Natural killer cell treated with Interleukin-12 subunit alpha and Interleukin-12 subunit beta and Interleukin-15 and Interleukin-18, amount 100 ng/mL, for 72 hours (primary cell): ENCODE results near the gene AHCYL1. TPM values are rescaled to one million over a fixed set of nuclear protein-coding genes. Genes with fewer than 3 reads are reported as not detected.

Experiments used
- ATAC-seq, 2 donors: fragments of 150-1000 bp; cut with Tn5 transposase in 1 of 2; sonication (Bioruptor Pico), chemical (Tn5 transposase) in 1 of 2; 2 replicates each; pipeline ENCODE4 v1.10.0; 2021
- DNase-seq: peaks from one replicate; pipeline ENCODE4 v3.0.0; 2022; ENCODE audit warnings: low spot score
- H3K27ac Mint-ChIP-seq, 2 donors: 1 replicate in 1 of 2; 2 replicates in 1 of 2; pipeline ENCODE4 v1.8.0; 2022; ENCODE audit warnings: mixed read lengths in 2 of 2, mild to moderate bottlenecking in 1 of 2, moderate library complexity in 1 of 2
- H3K27me3 Mint-ChIP-seq, 2 donors: 1 replicate in 1 of 2; 2 replicates in 1 of 2; pipeline ENCODE4 v1.8.0; 2022; ENCODE audit warnings: mixed read lengths in 2 of 2
- H3K36me3 Mint-ChIP-seq: one replicate; pipeline ENCODE4 v1.8.0; 2022; ENCODE audit warnings: mixed read lengths
- H3K4me1 Mint-ChIP-seq, 2 donors: 1 replicate in 1 of 2; 2 replicates in 1 of 2; pipeline ENCODE4 v1.8.0; 2022; ENCODE audit warnings: low read depth in 2 of 2, mixed read lengths in 2 of 2, mild to moderate bottlenecking in 1 of 2
- H3K4me3 Mint-ChIP-seq: one replicate; pipeline ENCODE4 v1.8.0; 2022; ENCODE audit warnings: mixed read lengths
- H3K9me3 Mint-ChIP-seq: 2 replicates; pipeline ENCODE4 v1.8.0; 2022; ENCODE audit warnings: mixed read lengths
- total RNA-seq, 2 donors: library from RNA; stranded (reverse); gene quantifications; one replicate each; pipeline ENCODE4 v1.2.3, GENCODE V29; 2022

Gene AHCYL1
- total RNA-seq, 2 donors from 2014 or later: 44.8 to 47.8 TPM

- no peak overlapping the region for H3K27ac Mint-ChIP-seq
- no peak overlapping the region for H3K4me3 Mint-ChIP-seq
- peaks cover 10 to 12% of the 10 kb centered on the region in 2 donors for H3K4me1 Mint-ChIP-seq
- H3K36me3 Mint-ChIP-seq: no peaks in the 10 kb centered on the region
- no peaks in the 10 kb centered on the region for H3K9me3 Mint-ChIP-seq
- DNase-seq: no peak
- no peak for ATAC-seq
- no peaks in the 10 kb centered on the region for H3K27me3 Mint-ChIP-seq
These were observed 11.9 kb downstream of the AHCYL1 start for GRCh38 chr1:109996476-109996875.

GRCh38 chr1:109997204-109997866 is 12.8 kb downstream of the AHCYL1 start:
- no peak overlapping the region for H3K4me3 Mint-ChIP-seq
- DNase-seq (no peak), ATAC-seq (no peak)
- no peaks in the 10 kb centered on the region for H3K9me3 Mint-ChIP-seq
- no peaks in the 10 kb centered on the region for H3K27me3 Mint-ChIP-seq
- no peaks in the 10 kb centered on the region for H3K36me3 Mint-ChIP-seq
- no peak overlapping the region for H3K27ac Mint-ChIP-seq
- peaks cover 4 to 12% of the 10 kb centered on the region in 2 donors for H3K4me1 Mint-ChIP-seq

GRCh38 chr1:109997867-109998229 is 13.3 kb downstream of the AHCYL1 start:
- ATAC-seq (no peak), DNase-seq (no peak)
- H3K27me3 Mint-ChIP-seq: no peaks in the 10 kb centered on the region
- H3K27ac Mint-ChIP-seq: no peak overlapping the region
- H3K4me3 Mint-ChIP-seq: no peak overlapping the region
- H3K36me3 Mint-ChIP-seq: no peaks in the 10 kb centered on the region
- no peaks in the 10 kb centered on the region for H3K9me3 Mint-ChIP-seq
- H3K4me1 Mint-ChIP-seq: peaks cover 4 to 16% of the 10 kb centered on the region in 2 donors

DNA sequence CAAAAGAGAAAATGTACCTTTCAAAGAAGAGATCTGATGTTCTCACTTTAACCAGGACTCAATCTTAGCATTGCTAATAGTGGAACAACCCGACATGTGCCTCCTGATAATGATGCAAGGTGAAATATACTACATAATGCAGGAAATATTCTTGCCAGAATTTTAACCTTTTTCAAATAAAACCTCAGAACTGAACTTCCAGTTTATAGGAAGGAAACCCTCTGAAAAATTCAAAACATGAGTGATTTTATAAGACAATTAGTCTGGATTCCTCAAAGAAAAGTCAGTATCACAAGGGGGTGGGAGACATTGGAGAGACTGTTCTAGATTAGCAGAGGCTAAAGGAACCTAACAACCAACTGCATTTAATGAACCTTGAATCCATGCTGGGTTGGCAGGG is 18.1 kb downstream of the AHCYL1 start:
- Mint-ChIP-seq H3K4me3 (no peak overlapping the region), H3K27ac (peak overlapping the region; percentile 75 to 86), H3K4me1 (peaks cover 12 to 22% of the 10 kb centered on the region in 2 donors), H3K36me3 (peaks cover 4% of the 10 kb centered on the region), H3K9me3 (no peaks in the 10 kb centered on the region), H3K27me3 (no peaks in the 10 kb centered on the region)
- DNase-seq: no peak
- ATAC-seq: no peak

DNA sequence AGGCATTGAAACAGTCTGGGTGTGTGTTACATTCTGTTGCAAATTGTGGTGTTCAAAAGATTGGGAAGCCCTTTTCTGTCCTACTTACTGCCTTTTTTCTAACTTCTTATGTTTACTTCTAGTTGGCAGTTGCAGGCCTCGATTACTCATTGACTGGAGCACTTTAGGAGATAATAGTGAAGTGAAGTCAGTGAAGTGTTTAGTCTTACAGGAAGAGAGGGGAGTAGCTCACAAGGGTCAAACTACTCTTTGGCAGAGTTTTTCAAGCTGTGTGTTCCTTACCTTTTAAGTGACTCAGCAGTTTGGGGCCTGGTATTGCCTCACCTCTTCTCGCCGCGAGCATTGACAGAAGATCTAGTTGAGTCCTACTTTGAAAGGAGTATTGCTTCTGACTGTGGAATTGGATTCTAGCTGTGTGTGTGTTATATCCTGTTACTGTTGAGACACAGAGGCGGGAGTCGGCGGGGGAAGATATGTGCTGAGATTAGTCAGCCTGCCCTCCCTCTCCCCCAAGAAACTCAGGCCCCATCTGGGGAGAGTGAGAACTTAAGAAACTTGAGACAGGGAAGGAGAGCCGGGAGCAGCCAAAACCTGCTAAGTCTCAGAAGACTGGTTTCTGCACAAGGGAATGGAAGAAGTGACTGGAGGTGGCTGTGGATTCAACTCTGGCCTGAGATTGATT is 19.3 kb downstream of the AHCYL1 start:
- H3K27me3 Mint-ChIP-seq: no peaks in the 10 kb centered on the region
- H3K36me3 Mint-ChIP-seq: peaks cover 4% of the 10 kb centered on the region
- ATAC-seq (peak; percentile 87 to 90), DNase-seq (no peak)
- H3K4me1 Mint-ChIP-seq: peaks cover 12 to 22% of the 10 kb centered on the region in 2 donors
- peak overlapping the region; percentile 75 to 86 for H3K27ac Mint-ChIP-seq
- H3K4me3 Mint-ChIP-seq: peak overlapping the region; percentile 74
- no peaks in the 10 kb centered on the region for H3K9me3 Mint-ChIP-seq

DNA sequence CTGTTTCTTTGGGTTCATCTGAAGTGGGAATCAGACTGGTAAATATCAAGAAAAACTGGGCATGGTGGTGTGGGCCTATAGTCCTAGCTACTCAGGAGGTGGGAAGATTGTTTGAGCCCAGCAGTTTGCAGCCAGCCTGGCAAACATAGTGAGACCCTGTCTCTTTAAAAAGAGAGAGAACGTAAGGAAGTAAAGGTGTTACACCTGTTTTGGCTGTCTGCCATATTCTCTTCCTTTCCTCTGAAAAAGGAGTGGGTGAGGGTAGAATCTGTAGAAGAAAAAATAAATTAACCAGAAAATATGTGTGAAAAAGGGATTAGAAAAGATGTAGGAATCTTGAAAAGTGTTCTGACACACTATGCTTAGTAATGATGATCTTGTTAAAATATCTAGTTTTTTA is 20.0 kb downstream of the AHCYL1 start:
- H3K27me3 Mint-ChIP-seq: no peaks in the 10 kb centered on the region
- peak overlapping the region; percentile 75 to 86 for H3K27ac Mint-ChIP-seq
- peaks cover 12 to 22% of the 10 kb centered on the region in 2 donors for H3K4me1 Mint-ChIP-seq
- no peaks in the 10 kb centered on the region for H3K9me3 Mint-ChIP-seq
- peaks cover 9% of the 10 kb centered on the region for H3K36me3 Mint-ChIP-seq
- no peak for DNase-seq
- peak overlapping the region; percentile 74 for H3K4me3 Mint-ChIP-seq
- ATAC-seq: no peak

- H3K27me3 Mint-ChIP-seq: no peaks in the 10 kb centered on the region
- H3K4me1 Mint-ChIP-seq: peaks cover 12 to 23% of the 10 kb centered on the region in 2 donors
- peaks cover 20% of the 10 kb centered on the region for H3K36me3 Mint-ChIP-seq
- ATAC-seq: no peak
- no peak overlapping the region for H3K4me3 Mint-ChIP-seq
- no peak overlapping the region for H3K27ac Mint-ChIP-seq
- DNase-seq: no peak
- no peaks in the 10 kb centered on the region for H3K9me3 Mint-ChIP-seq
These were observed 21.4 kb downstream of the AHCYL1 start for GRCh38 chr1:110005971-110006370.

DNA sequence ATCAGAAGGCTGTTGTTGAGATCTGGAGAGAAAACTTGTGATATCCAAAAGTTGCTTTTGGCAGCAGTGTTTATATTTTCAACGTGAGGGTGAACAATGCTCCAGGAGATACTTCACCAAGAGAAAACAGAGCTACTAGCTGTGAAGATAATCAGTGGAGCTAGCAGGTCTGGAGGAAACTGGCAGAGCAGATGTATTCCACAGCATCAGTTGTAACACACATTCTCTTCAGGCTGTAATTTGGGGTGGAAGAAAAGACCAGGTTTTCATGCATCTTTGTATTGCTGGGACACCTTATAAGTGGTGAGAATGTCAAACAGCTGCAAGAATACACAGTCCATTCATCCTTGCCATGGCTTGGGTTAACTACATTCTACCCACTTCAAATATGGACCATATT is 22.0 kb downstream of the AHCYL1 start:
- Mint-ChIP-seq H3K27me3 (no peaks in the 10 kb centered on the region), H3K27ac (no peak overlapping the region), H3K4me3 (no peak overlapping the region), H3K9me3 (no peaks in the 10 kb centered on the region), H3K4me1 (peaks cover 14 to 28% of the 10 kb centered on the region in 2 donors), H3K36me3 (peaks cover 23% of the 10 kb centered on the region)
- DNase-seq: no peak
- no peak for ATAC-seq

- H3K4me3 Mint-ChIP-seq: no peak overlapping the region
- no peak overlapping the region for H3K27ac Mint-ChIP-seq
- DNase-seq: no peak
- H3K4me1 Mint-ChIP-seq: peaks cover 19 to 30% of the 10 kb centered on the region in 2 donors
- no peaks in the 10 kb centered on the region for H3K27me3 Mint-ChIP-seq
- peaks cover 25% of the 10 kb centered on the region for H3K36me3 Mint-ChIP-seq
- no peak for ATAC-seq
- no peaks in the 10 kb centered on the region for H3K9me3 Mint-ChIP-seq
These were observed 22.7 kb downstream of the AHCYL1 start for GRCh38 chr1:110007046-110007830.

DNA sequence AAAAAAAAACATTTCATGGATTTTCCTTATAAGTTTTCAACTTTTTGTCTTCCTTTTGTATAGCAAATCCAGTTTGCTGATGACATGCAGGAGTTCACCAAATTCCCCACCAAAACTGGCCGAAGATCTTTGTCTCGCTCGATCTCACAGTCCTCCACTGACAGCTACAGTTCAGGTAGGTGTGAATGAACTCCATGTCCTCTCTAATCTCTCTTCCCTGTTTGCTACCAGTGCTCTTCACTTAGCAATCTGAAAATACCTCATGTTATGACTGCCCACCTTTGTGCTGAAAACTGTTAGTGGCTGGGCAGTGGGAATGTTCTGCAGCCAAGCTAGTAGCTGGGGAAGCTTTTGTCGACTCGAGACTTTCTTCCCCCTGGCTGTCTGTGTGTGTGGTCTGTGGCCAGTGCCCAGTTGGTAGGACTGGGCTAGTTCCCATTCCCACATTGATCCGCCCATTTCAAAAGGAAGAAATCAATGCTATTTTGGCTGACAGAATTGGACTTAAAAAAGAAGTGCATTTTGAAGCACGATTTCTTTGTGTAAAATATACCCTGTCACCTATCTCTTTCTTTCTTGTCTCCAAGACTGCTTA is 24.5 kb downstream of the AHCYL1 start:
- Mint-ChIP-seq H3K36me3 (peaks cover 23% of the 10 kb centered on the region), H3K27ac (no peak overlapping the region), H3K9me3 (no peaks in the 10 kb centered on the region), H3K4me3 (no peak overlapping the region), H3K27me3 (no peaks in the 10 kb centered on the region), H3K4me1 (peaks cover 13 to 14% of the 10 kb centered on the region in 2 donors)
- ATAC-seq (no peak), DNase-seq (no peak)

DNA sequence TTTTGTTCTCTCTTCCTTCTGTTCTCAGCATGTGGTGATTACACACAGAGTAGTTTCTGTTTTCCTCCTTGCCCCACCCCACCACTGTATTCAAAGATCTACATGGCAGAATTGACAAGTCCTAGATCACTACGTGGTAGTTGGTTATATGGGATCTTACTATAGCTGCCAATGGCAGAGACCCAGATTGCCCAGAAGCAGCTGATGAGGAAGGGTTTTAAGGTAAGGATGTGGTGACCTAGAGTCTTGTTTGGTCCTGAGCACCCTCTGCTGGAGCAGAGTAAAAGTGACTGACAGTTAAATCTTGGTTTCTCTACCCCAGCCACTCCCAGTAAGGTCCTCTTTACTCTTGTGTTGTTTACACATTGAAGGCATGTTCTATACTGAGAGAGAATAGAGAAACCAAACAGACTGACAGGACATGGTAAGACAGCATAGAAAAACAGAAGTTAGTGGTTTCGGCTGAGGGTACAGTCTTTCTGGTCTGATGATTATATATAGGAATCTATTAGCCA is 27.0 kb downstream of the AHCYL1 start:
- ATAC-seq: peak; percentile 59 to 63
- no peak overlapping the region for H3K27ac Mint-ChIP-seq
- H3K27me3 Mint-ChIP-seq: no peaks in the 10 kb centered on the region
- peaks cover 36% of the 10 kb centered on the region for H3K36me3 Mint-ChIP-seq
- DNase-seq: no peak
- H3K4me1 Mint-ChIP-seq: peaks cover 7% of the 10 kb centered on the region in 2 donors
- no peaks in the 10 kb centered on the region for H3K9me3 Mint-ChIP-seq
- H3K4me3 Mint-ChIP-seq: no peak overlapping the region

DNA sequence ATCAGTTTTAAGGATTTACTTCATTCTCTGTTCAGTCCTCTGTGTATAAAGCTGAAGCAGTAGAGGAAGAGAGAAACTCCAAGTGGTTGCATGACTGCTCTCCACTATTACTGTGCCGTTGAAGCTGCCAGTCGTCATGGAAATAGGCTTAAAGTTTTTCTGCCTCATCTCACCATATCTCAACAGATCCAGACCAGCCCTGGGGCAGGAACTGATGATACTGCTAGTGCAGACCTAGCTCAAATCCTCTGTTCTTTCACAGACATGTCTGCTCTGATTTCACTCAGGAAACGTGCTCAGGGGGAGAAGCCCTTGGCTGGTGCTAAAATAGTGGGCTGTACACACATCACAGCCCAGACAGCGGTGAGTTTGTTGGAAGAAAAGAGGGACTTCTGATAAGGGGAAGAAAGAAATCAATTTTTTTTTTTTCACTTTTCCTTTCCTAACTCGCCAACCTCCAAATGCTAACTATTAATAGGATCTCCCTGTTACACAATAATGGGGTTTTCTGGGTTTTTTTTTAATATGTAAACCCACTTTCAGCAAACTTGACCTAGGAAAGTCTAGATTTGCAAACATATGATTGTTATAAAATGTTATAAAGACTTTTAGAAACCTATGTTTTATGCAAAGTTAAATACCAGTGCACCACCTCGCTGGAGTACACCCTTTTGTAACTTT is 27.7 kb downstream of the AHCYL1 start:
- peak overlapping the region in 1 of 2 donors; percentile 41 for H3K27ac Mint-ChIP-seq
- H3K4me3 Mint-ChIP-seq: no peak overlapping the region
- ATAC-seq: no peak
- no peak for DNase-seq
- H3K9me3 Mint-ChIP-seq: no peaks in the 10 kb centered on the region
- H3K4me1 Mint-ChIP-seq: peaks cover 7% of the 10 kb centered on the region in 2 donors
- peaks cover 41% of the 10 kb centered on the region for H3K36me3 Mint-ChIP-seq
- H3K27me3 Mint-ChIP-seq: no peaks in the 10 kb centered on the region

DNA sequence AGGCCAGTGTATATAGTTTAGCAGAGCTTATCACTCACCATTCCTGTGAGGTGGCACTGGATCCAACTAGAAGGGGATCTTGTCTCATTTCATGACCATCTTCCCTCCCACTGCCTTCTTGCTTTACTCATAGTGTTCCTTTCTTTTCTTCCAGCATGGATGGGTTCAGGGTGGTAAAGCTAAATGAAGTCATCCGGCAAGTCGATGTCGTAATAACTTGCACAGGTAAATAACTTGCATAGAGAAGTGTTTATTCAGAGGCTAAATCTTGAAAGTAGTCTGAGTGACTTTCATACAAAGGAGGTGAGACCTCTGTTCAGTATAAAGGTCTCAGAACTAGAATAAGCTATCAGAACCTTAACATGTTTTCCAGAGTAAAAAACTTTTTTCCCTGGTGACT is 33.2 kb downstream of the AHCYL1 start:
- H3K36me3 Mint-ChIP-seq: peaks cover 43% of the 10 kb centered on the region
- no peak overlapping the region for H3K4me3 Mint-ChIP-seq
- H3K27me3 Mint-ChIP-seq: no peaks in the 10 kb centered on the region
- ATAC-seq (no peak), DNase-seq (no peak)
- H3K4me1 Mint-ChIP-seq: no peaks in the 10 kb centered on the region
- H3K27ac Mint-ChIP-seq: no peak overlapping the region
- no peaks in the 10 kb centered on the region for H3K9me3 Mint-ChIP-seq
